WTC11 (cell line): ENCODE measurements around the gene PEX6. TPM values are rescaled to one million over a fixed set of nuclear protein-coding genes. Genes with fewer than 3 reads are reported as not detected.
A peak's percentile ranks its signal among the peaks of the same experiment; 100 is the strongest.

Experiments
- ATAC-seq: fragments of 200-7000 bp; cut with Tn5 transposase; 2 replicates; pipeline ENCODE4 v1.10.0; 2021; ENCODE audit warnings: mild to moderate bottlenecking, moderate library complexity
- CTCF ChIA-PET: fragments of 300-600 bp; sonication (Branson Sonifier 250); formaldehyde crosslinking; loops from one replicate; lab custom pipeline; 2021; ENCODE audit warnings: antibody characterized with exemption; lab: Charles Lee
- POLR2A ChIA-PET: fragments of 350-600 bp; sonication (Branson Sonifier 250); formaldehyde crosslinking; loops from one replicate; lab custom pipeline; 2021; ENCODE audit warnings: antibody characterized with exemption; lab: Charles Lee
- DNase-seq: peaks from one replicate; pipeline ENCODE4 v3.0.0; 2021; ENCODE audit warnings: low spot score
- H3K27ac Mint-ChIP-seq: 2 replicates; pipeline ENCODE4 v1.8.0; 2021; ENCODE audit warnings: mixed read lengths
- H3K27me3 Mint-ChIP-seq: 2 replicates; pipeline ENCODE4 v1.8.0; 2021; ENCODE audit warnings: low read depth, mild to moderate bottlenecking, moderate library complexity, mixed read lengths
- H3K36me3 Mint-ChIP-seq: 2 replicates; pipeline ENCODE4 v1.8.0; 2021; ENCODE audit warnings: mixed read lengths
- H3K4me1 Mint-ChIP-seq: 2 replicates; pipeline ENCODE4 v1.8.0; 2022; ENCODE audit warnings: mixed read lengths
- H3K4me3 Mint-ChIP-seq: 2 replicates; pipeline ENCODE4 v1.8.0; 2021; ENCODE audit warnings: mild to moderate bottlenecking, moderate library complexity, mixed read lengths
- H3K9me3 Mint-ChIP-seq: 2 replicates; pipeline ENCODE4 v1.8.0; 2021; ENCODE audit warnings: mixed read lengths
- AFF4 ChIP-seq: sonication (generic); formaldehyde crosslinking; IDR thresholded peaks from 2 replicates; pipeline ENCODE4 v1.8.1; 2023; ENCODE audit warnings: mild to moderate bottlenecking, missing genetic modification reagents, borderline replicate concordance
- CREB1 ChIP-seq: sonication (generic); formaldehyde crosslinking; IDR thresholded peaks from 2 replicates; pipeline ENCODE4 v1.8.0; 2023; ENCODE audit warnings: mild to moderate bottlenecking, missing genetic modification reagents
- GRHL2 ChIP-seq: fragments of 250-450 bp; sonication (Bioruptor Pico); IDR thresholded peaks from 2 replicates; pipeline ENCODE4 v1.8.0; 2022; ENCODE audit warnings: mild to moderate bottlenecking, moderate library complexity; ENCODE audit not compliant: insufficient replicate concordance, severe bottlenecking
- HMGXB4 ChIP-seq: sonication (generic); formaldehyde crosslinking; IDR thresholded peaks from 2 replicates; pipeline ENCODE4 v1.8.1; 2023; ENCODE audit warnings: mild to moderate bottlenecking, moderate library complexity, missing genetic modification reagents
- IRF1 ChIP-seq: sonication (generic); formaldehyde crosslinking; IDR thresholded peaks from 2 replicates; pipeline ENCODE4 v1.8.0; 2023; ENCODE audit warnings: missing genetic modification reagents
- MYBL2 ChIP-seq: sonication (generic); formaldehyde crosslinking; IDR thresholded peaks from 2 replicates; pipeline ENCODE4 v1.8.1; 2023; ENCODE audit warnings: mild to moderate bottlenecking, moderate library complexity, missing genetic modification reagents
- NFE2L1 ChIP-seq: sonication (generic); formaldehyde crosslinking; IDR thresholded peaks from 2 replicates; pipeline ENCODE4 v1.8.1; 2023; ENCODE audit warnings: missing genetic modification reagents
- OVOL2 ChIP-seq: fragments of 250-450 bp; sonication (Bioruptor Pico); IDR thresholded peaks from 2 replicates; pipeline ENCODE4 v1.9.0; 2021; ENCODE audit warnings: mild to moderate bottlenecking, borderline replicate concordance
- SMAD4 ChIP-seq: sonication (generic); formaldehyde crosslinking; IDR thresholded peaks from 2 replicates; pipeline ENCODE4 v1.8.0; 2022; ENCODE audit warnings: mild to moderate bottlenecking, missing genetic modification reagents
- ZNF263 ChIP-seq: sonication (generic); formaldehyde crosslinking; IDR thresholded peaks from 2 replicates; pipeline ENCODE4 v1.8.1; 2022; ENCODE audit warnings: low read depth, mild to moderate bottlenecking, moderate library complexity, missing genetic modification reagents
- ZNF317 ChIP-seq: sonication (generic); formaldehyde crosslinking; IDR thresholded peaks from 2 replicates; pipeline ENCODE4 v1.8.1; 2023; ENCODE audit warnings: low read depth, mild to moderate bottlenecking, moderate library complexity, missing genetic modification reagents, borderline replicate concordance
- ZNF416 ChIP-seq: fragments of 250-450 bp; sonication (Bioruptor Pico); IDR thresholded peaks from 2 replicates; pipeline ENCODE4 v1.9.0; 2021; ENCODE audit warnings: mild to moderate bottlenecking, inconsistent platforms
- ZNF423 ChIP-seq: fragments of 250-450 bp; sonication (Bioruptor Pico); IDR thresholded peaks from 2 replicates; pipeline ENCODE4 v2.1.2; 2022; ENCODE audit warnings: mild to moderate bottlenecking, moderate library complexity
- ZNF425 ChIP-seq: fragments of 250-450 bp; sonication (Bioruptor Pico); conservative IDR thresholded peaks from 2 replicates; pipeline ENCODE4 v1.9.0; 2021; ENCODE audit warnings: mild to moderate bottlenecking
- ZNF532 ChIP-seq: fragments of 250-450 bp; sonication (Bioruptor Pico); IDR thresholded peaks from 2 replicates; pipeline ENCODE4 v1.9.0; 2021; ENCODE audit warnings: mild to moderate bottlenecking, borderline replicate concordance
- ZNF671 ChIP-seq: fragments of 250-450 bp; sonication (Bioruptor Pico); IDR thresholded peaks from 2 replicates; pipeline ENCODE4 v1.8.0; 2021; ENCODE audit warnings: mild to moderate bottlenecking
- total RNA-seq: library from RNA; stranded (reverse); gene quantifications from 3 replicates; pipeline ENCODE4 v1.2.3, GENCODE V29; 2021

Gene PEX6
- total RNA-seq, 1 experiment from 2014 or later: 8.2 TPM

- peaks cover 2% of the 10 kb centered on the region; the same call in 1 of the 2 replicates for H3K36me3 Mint-ChIP-seq
- TF ChIP-seq ZNF263 (CRISPR knock-in tag): no peak
- no peak for TF ChIP-seq ZNF423 (CRISPR knock-in tag)
- TF ChIP-seq HMGXB4 (CRISPR knock-in tag): no peak
- TF ChIP-seq NFE2L1 (CRISPR knock-in tag): no peak
- H3K27me3 Mint-ChIP-seq: no peaks in the 10 kb centered on the region
- ATAC-seq (peak; percentile 7), DNase-seq (peak; percentile 30)
- H3K27ac Mint-ChIP-seq: peak overlapping the region; percentile 59; the same call in 1 of the 2 replicates
- peaks cover 14% of the 10 kb centered on the region for H3K4me1 Mint-ChIP-seq
- ChIA-PET CTCF (interaction anchor here (0.5 to 1.2 kb wide), 7 partner anchors 8 to 481 kb away, joined by 3 to 5 read pairs (median 3); no protein-coding TSS in a partner anchor), POLR2A (interaction anchor here (0.6 kb wide), 1 partner anchor 19 kb away, joined by 3 read pairs; no protein-coding TSS in a partner anchor)
- H3K4me3 Mint-ChIP-seq: no peak overlapping the region
- no peaks in the 10 kb centered on the region for H3K9me3 Mint-ChIP-seq
Measured at GRCh38 chr6:42925248-42925857, 53.6 kb downstream of the PEX6 start.

- Mint-ChIP-seq H3K27ac (no peak overlapping the region), H3K36me3 (no peaks in the 10 kb centered on the region), H3K4me3 (no peak overlapping the region), H3K27me3 (no peaks in the 10 kb centered on the region), H3K9me3 (no peaks in the 10 kb centered on the region), H3K4me1 (peaks cover 11% of the 10 kb centered on the region)
- ChIA-PET CTCF (no interaction called here), POLR2A (interaction anchor here (0.5 kb wide), 1 partner anchor 24 kb away, joined by 3 read pairs; no protein-coding TSS in a partner anchor)
- TF ChIP-seq MYBL2 (CRISPR knock-in tag): no peak
- no peak for TF ChIP-seq ZNF671 (CRISPR knock-in tag)
- no peak for TF ChIP-seq SMAD4 (CRISPR knock-in tag)
- no peak for ATAC-seq
- DNase-seq: no peak
Measured at GRCh38 chr6:42923666-42924065, 55.3 kb downstream of the PEX6 start.

GRCh38 chr6:42921801-42922200 lies 57.2 kb downstream of the PEX6 start:
- ATAC-seq (no peak), DNase-seq (no peak)
- Mint-ChIP-seq H3K9me3 (no peaks in the 10 kb centered on the region), H3K27ac (no peak overlapping the region), H3K36me3 (no peaks in the 10 kb centered on the region), H3K27me3 (no peaks in the 10 kb centered on the region), H3K4me1 (peaks cover 6% of the 10 kb centered on the region), H3K4me3 (no peak overlapping the region)
- ChIA-PET POLR2A (interaction anchor here (0.6 kb wide), 1 partner anchor 175 kb away, joined by 3 read pairs; no protein-coding TSS in a partner anchor), CTCF (interaction anchor here (0.8 kb wide), 1 partner anchor 100 kb away, joined by 4 read pairs; no protein-coding TSS in a partner anchor)
- no peak for TF ChIP-seq IRF1
- no peak for TF ChIP-seq ZNF416
- no peak for TF ChIP-seq ZNF317 (CRISPR knock-in tag)
- no peak for TF ChIP-seq CREB1
- TF ChIP-seq AFF4 (CRISPR knock-in tag): no peak
- no peak for TF ChIP-seq OVOL2 (CRISPR knock-in tag)
- TF ChIP-seq ZNF532 (CRISPR knock-in tag): no peak
- no peak for TF ChIP-seq ZNF425 (CRISPR knock-in tag)
- TF ChIP-seq GRHL2 (CRISPR knock-in tag): no peak
- TF ChIP-seq ZNF671 (CRISPR knock-in tag): no peak
